WTC11 (cell line): ENCODE data around the gene TPGS1.
A peak's percentile ranks its signal among the peaks of the same experiment; 100 is the strongest.

Source experiments
- CREM ChIP-seq: sonication (generic); formaldehyde crosslinking; IDR thresholded peaks from 2 replicates; pipeline ENCODE4 v1.8.1; 2022; ENCODE audit warnings: mild to moderate bottlenecking, missing genetic modification reagents, moderate library complexity
- CTCF ChIP-seq: fragments of 200-600 bp; IDR thresholded peaks from 2 replicates; pipeline ENCODE4 v1.8.0; 2022; ENCODE audit warnings: antibody characterized with exemption
- E2F1 ChIP-seq: sonication (generic); formaldehyde crosslinking; IDR thresholded peaks from 2 replicates; pipeline ENCODE4 v1.8.0; 2022; ENCODE audit warnings: mild to moderate bottlenecking, missing genetic modification reagents
- GABPB1 ChIP-seq: sonication (generic); formaldehyde crosslinking; IDR thresholded peaks from 2 replicates; pipeline ENCODE4 v1.8.1; 2023; ENCODE audit warnings: mild to moderate bottlenecking, missing genetic modification reagents
- JUN ChIP-seq: sonication (generic); formaldehyde crosslinking; IDR thresholded peaks from 2 replicates; pipeline ENCODE4 v1.8.0; 2023; ENCODE audit warnings: mild to moderate bottlenecking, missing genetic modification reagents
- NR3C1 ChIP-seq: sonication (generic); formaldehyde crosslinking; conservative IDR thresholded peaks from 2 replicates; pipeline ENCODE4 v1.8.1; 2023; ENCODE audit warnings: low read depth, mild to moderate bottlenecking, missing genetic modification reagents
- ZBTB21 ChIP-seq: sonication (generic); formaldehyde crosslinking; IDR thresholded peaks from 2 replicates; pipeline ENCODE4 v1.8.1; 2023; ENCODE audit warnings: mild to moderate bottlenecking, missing genetic modification reagents, borderline replicate concordance

GRCh38 chr19:531009-531752, 23.9 kb downstream of the TPGS1 start:
- TF ChIP-seq GABPB1 (no peak), E2F1 (no peak), NR3C1 (CRISPR knock-in tag) (no peak), CTCF (no peak), CREM (CRISPR knock-in tag) (peak; percentile 72; the same call in 1 of the 2 replicates), ZBTB21 (CRISPR knock-in tag) (no peak), JUN (CRISPR knock-in tag) (no peak)
